ENCODE results near the gene ULK4. TPM values are rescaled to one million over a fixed set of nuclear protein-coding genes. Genes with fewer than 3 reads are reported as not detected.
"Not testable (repeated sequence)": the region's sequence is repeated elsewhere in the genome, so short reads cannot be mapped to it uniquely, and the experiment has no call there.

Gene ULK4
- total RNA-seq, 1 experiment from 2014 or later: 6.6 TPM

DNA sequence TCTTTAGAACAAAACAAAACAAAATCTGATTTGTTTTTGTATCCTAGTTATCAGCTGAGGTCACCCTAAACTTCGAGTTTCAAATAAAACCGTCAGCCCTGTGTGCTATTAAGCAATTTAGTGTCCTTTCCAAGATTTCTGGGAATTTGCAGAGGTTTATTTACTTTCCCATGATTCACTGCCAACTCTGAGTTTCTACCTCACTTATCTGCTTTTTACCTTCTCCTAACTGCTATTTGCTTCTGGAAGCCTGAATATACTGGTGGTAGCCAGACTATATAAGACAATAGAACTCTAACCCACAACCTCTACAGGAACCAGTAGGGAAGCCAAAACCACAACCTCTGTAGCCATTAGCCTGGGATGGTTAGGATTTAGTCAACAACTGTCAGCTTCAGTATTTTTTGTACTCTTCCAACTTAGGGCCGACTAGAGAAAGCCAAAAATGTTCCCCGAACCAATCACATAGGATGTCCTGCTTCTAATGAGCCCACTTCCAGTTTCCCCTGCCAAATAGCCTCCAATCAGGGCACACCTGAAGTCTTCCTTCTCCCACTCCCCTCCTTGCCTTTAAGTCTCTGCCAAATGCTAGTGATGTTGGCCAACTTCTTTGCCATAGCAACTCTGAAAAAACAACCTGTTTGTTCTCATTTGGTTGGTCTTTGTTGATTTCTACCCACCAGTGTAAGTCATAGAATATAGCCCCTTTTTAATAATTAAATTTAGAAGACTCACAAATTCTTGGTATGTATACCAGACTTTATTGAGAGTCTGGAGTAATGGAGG, 273.1 kb downstream of the ULK4 start:
- Histone ChIP-seq H3K27me3 (ENCODE audit: control insufficient read depth, insufficient read depth, low read length) (no peaks in the 10 kb centered on the region), H3K4me3 (ENCODE audit: insufficient read depth, low read depth, low read length) (no peak overlapping the region), H3K36me3 (replicated peaks; ENCODE audit: control insufficient read depth, insufficient read depth, low read length) (no peaks in the 10 kb centered on the region)
- no peak for DNase-seq

DNA sequence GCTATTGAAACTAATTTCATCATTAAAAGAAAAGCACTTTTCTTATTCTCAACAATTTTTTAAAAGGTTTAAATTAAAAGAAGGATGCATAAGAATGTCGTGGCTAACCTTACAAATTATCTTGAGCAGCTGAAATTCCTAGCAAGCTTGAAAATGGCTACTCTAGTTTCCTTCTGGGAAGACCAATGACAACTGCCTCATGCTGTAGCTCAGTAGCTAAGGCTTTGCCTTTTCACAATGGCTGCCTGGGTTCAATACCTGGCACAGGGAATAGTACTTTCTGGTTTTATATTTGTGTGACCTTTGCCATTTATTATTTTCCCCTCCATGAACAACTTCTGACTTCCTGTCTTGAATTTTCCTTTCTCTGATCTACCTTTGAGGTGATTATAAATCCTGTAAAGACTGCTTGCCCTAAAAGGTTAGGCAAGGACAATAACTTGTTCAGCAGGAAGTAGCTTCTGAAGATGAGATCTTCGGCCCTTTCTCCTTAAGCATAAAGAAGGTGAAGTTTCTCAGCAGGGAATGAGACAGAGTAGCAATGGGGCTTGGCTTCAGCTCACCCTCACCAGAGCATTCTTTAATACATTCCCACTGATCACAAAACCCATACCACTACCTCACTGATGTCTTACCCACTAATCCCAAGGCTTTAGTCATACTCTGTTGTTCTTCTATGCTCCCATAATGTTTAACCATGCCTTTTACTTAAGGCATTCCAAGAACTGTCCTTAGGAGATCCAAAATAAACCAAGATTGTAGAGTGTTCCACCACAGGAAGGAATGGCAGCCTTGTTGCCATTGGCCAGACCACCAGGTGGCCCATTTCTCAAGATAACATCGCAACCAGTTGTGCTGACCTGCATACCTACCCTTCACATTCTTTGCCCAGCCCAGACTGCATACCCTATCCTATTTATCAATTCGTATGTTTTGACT, 276.8 kb downstream of the ULK4 start:
- Histone ChIP-seq H3K36me3 (replicated peaks; ENCODE audit: control insufficient read depth, insufficient read depth, low read length) (no peaks in the 10 kb centered on the region), H3K4me3 (ENCODE audit: insufficient read depth, low read depth, low read length) (no peak overlapping the region), H3K27me3 (ENCODE audit: control insufficient read depth, insufficient read depth, low read length) (no peaks in the 10 kb centered on the region)
- no peak for DNase-seq

DNA sequence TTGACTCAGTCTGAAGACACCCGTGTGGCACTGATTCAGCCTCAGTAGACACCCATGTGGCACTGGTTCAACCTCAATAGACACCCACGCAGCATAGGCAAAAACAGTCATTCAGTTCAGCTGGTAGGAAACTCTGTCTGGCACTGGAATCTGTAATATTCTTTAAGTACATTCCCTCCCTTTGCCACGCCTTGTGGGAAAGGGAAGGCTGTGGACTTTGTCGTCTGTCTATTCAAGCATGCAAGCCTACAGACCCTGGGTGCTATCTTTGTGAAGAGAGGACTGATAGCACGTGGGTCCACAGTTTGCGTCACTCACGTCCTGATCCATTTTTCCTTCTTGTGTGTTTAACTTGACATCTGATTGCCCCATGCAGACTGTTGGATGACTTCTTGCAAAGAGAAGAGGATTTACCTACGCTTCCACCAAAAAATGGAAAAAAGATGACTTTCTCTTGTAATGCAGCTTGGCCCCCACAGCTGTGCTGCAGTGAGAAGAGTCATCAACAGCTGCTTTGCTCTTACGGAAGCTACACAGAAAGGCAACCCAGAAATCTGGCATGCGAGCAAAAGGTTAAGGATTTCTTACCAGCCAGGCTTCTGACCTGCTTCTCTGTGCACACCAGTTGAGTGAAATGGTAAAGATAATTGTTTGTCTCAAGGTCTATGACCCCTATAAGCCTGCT, 278.1 kb downstream of the ULK4 start:
- Histone ChIP-seq H3K27me3 (ENCODE audit: control insufficient read depth, insufficient read depth, low read length) (no peaks in the 10 kb centered on the region), H3K36me3 (replicated peaks; ENCODE audit: control insufficient read depth, insufficient read depth, low read length) (no peaks in the 10 kb centered on the region), H3K4me3 (ENCODE audit: insufficient read depth, low read depth, low read length) (no peak overlapping the region)
- DNase-seq: no peak

DNA sequence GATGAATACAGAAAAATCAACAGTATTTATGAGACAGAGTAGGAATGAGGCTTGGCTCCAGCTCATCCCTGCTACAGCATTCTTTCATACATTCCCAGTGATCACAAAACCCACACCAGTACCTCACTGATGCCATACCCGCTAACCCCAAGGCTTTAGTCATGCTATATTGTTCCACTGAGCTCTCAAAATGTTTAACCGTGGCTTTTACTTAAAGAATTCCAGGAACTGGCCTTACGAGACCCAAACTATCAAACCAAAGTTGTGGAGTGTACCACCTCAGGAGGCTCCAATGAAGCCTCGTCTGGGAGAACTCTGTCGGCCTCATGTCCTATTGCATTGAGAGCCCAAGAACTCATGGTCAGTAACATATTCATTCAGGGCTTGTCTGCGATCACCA, 278.9 kb downstream of the ULK4 start:
- Histone ChIP-seq H3K36me3 (replicated peaks; ENCODE audit: control insufficient read depth, insufficient read depth, low read length) (no peaks in the 10 kb centered on the region), H3K4me3 (ENCODE audit: insufficient read depth, low read depth, low read length) (no peak overlapping the region), H3K27me3 (ENCODE audit: control insufficient read depth, insufficient read depth, low read length) (no peaks in the 10 kb centered on the region)
- no peak for DNase-seq

DNA sequence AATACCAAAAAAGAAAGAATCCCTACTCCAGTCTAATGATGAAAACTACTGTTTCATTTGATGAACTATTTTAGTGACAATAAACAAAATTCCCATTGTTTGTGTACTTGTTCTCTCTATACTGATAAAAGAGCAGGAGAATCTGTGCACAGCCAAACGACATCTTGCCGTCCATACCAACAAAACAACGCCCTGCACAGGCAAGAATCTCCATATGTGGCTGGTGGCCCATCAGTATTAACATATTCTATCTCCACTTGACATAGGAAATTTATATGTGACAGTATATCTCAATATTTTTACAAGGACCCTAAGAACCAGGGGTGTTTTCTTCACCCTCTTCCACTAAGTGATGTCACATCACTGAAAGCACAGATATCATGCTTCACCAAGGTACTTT, 279.5 kb downstream of the ULK4 start:
- no peak overlapping the region for H3K4me3 ChIP-seq (ENCODE audit: insufficient read depth, low read depth, low read length)
- no peaks in the 10 kb centered on the region for H3K27me3 ChIP-seq (ENCODE audit: control insufficient read depth, insufficient read depth, low read length)
- DNase-seq: no peak
- no peaks in the 10 kb centered on the region for H3K36me3 ChIP-seq (replicated peaks; ENCODE audit: control insufficient read depth, insufficient read depth, low read length)

DNA sequence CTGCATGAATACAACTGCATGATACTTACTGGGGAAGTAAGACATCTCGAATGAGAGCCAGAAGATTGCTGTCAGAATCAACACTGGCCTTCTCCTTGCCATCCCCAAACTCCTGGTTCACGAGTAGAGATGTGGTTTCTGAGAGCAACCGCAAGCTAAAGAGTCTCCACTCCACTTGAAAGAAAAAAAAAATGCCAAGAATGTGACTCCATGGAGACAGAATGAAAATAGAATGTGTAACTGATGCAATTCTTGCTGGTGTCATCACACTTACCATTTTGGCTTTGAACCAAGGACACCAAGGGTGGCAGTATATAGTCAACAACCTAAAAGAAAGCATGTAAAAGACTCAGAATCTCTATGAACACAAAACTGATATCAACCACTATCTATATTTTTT, 280.4 kb downstream of the ULK4 start:
- no peak for DNase-seq
- Histone ChIP-seq H3K36me3 (replicated peaks; ENCODE audit: control insufficient read depth, insufficient read depth, low read length) (no peaks in the 10 kb centered on the region), H3K27me3 (ENCODE audit: control insufficient read depth, insufficient read depth, low read length) (no peaks in the 10 kb centered on the region), H3K4me3 (ENCODE audit: insufficient read depth, low read depth, low read length) (no peak overlapping the region)

DNA sequence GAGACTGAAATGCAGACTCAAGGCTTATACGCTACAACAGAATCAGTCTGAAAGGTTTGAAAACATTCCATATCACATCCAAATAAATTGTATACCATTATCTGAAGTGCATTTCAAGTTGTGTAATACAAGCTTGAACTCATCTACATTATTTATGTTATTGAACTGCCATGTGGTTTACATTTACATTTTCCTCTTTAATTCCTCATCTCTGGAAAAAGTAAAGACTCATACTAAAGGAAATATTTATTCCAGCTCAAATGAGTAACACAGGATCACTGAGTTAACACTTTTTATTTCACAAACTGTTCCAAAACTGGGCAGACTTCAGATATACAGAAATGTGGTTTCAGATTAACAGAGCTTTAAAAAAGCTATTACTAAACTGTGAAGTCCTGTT, 282.5 kb downstream of the ULK4 start:
- H3K4me3 ChIP-seq (ENCODE audit: insufficient read depth, low read depth, low read length): no peak overlapping the region
- DNase-seq: no peak
- H3K36me3 ChIP-seq (replicated peaks; ENCODE audit: control insufficient read depth, insufficient read depth, low read length): no peaks in the 10 kb centered on the region
- no peaks in the 10 kb centered on the region for H3K27me3 ChIP-seq (ENCODE audit: control insufficient read depth, insufficient read depth, low read length)

DNA sequence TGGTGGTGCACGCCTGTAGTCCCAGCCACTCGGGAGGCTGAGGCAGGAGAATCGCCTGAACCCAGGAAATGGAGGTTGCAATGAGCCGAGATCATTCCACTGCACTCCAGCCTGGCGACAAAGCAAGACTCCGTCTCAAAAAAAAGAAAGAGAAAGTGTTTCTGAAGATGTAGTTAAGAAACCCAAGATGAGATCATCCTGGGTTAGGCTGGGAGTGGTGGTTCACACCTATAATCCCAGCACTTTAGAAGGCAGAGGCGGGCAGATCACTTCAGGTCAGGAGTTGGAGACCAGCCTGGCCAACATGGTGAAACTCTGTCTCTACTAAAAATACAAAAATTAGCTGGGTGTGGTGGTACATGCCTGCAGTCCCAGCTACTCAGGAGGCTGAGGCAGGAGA, 286.8 kb downstream of the ULK4 start:
- DNase-seq; H3K36me3 ChIP-seq (replicated peaks; ENCODE audit: control insufficient read depth, insufficient read depth, low read length); H3K4me3 ChIP-seq (ENCODE audit: insufficient read depth, low read depth, low read length); H3K27me3 ChIP-seq (ENCODE audit: control insufficient read depth, insufficient read depth, low read length): not testable (repeated sequence)

DNA sequence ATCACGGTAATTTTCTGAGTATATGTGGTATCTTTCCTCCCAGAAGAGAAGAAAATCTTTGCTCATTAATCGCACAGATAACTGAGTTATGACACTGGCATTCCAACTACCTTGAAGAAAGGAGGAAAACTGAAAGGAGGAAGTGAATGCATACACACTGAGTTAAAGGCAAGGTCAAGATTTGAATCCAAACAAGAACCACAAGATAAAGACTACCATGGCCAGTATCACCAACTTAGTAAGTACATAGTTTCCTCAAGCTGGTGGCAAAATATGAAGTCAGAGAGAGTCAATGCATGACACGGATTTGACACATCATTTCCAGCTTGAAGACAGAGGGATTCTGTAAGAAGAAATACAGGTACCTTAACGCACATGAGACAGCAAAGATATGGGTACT, 287.5 kb downstream of the ULK4 start:
- no peak for DNase-seq

DNA sequence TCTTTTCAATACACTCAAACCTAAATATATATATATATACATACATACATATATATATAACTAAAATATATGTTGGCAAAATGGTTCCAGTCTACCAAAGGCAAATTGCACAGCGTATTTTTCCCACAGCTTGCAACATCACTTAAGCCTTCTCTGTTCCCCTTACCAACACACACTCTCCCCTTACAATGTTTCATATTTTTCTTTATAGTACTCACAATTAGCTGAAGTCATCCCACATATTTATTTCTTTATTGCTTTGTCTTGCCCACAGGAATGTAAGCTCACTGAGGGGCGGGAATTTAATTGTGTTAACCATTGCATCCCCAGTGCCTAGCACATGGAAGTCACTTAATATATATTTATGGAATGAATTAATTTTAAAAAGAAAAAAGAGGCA, 288.3 kb downstream of the ULK4 start:
- H3K4me3 ChIP-seq (ENCODE audit: insufficient read depth, low read depth, low read length): no peak overlapping the region
- DNase-seq: no peak
- no peaks in the 10 kb centered on the region for H3K27me3 ChIP-seq (ENCODE audit: control insufficient read depth, insufficient read depth, low read length)
- no peaks in the 10 kb centered on the region for H3K36me3 ChIP-seq (replicated peaks; ENCODE audit: control insufficient read depth, insufficient read depth, low read length)

More for the DNA sequence above, 287.5 kb downstream of the ULK4 start:
- no peaks in the 10 kb centered on the region for H3K27me3 ChIP-seq (ENCODE audit: control insufficient read depth, insufficient read depth, low read length)
- H3K36me3 ChIP-seq (replicated peaks; ENCODE audit: control insufficient read depth, insufficient read depth, low read length): no peaks in the 10 kb centered on the region
- H3K4me3 ChIP-seq (ENCODE audit: insufficient read depth, low read depth, low read length): no peak overlapping the region

DNA sequence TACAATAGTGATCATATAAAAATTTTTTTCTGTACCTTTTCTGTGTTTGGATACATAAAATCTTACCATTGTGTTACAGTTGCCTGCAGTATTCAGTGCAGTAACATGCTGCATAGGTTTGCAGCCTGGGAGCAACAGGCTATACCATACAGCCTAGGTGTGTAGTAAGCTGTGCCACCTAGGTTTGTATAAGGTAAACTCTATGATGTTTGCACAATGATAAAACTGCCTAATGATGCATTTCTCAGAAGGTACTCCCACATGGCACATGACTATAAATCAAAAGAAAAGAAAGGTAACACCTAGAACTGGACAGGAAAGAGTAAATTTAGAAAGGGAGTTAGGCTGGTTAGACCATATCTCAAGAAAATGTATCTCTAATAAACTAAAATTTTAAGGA, 293.5 kb downstream of the ULK4 start:
- Histone ChIP-seq H3K27me3 (ENCODE audit: control insufficient read depth, insufficient read depth, low read length) (no peaks in the 10 kb centered on the region), H3K36me3 (replicated peaks; ENCODE audit: control insufficient read depth, insufficient read depth, low read length) (no peaks in the 10 kb centered on the region), H3K4me3 (ENCODE audit: insufficient read depth, low read depth, low read length) (no peak overlapping the region)
- DNase-seq: no peak

DNA sequence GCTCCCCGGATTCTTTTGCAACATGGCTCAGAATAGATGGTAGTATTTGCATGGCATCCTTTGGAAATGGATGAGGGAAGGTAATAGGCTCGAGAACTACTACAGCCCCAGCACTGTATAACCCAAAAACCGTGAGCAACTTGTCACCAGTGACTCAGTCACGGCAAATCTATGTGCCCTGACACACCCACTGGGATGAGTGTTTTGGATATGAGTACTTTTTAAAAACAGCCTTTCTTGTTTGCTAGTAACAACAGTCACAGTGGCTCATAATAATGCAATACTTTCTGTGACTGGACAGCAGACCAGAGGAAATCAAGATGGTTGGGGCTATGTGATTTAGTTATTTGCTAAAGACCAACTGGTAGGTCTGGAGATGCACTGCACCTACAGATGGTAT, 299.6 kb downstream of the ULK4 start:
- H3K36me3 ChIP-seq (replicated peaks; ENCODE audit: control insufficient read depth, insufficient read depth, low read length): no peaks in the 10 kb centered on the region
- DNase-seq: no peak
- H3K4me3 ChIP-seq (ENCODE audit: insufficient read depth, low read depth, low read length): no peak overlapping the region
- H3K27me3 ChIP-seq (ENCODE audit: control insufficient read depth, insufficient read depth, low read length): no peaks in the 10 kb centered on the region

DNA sequence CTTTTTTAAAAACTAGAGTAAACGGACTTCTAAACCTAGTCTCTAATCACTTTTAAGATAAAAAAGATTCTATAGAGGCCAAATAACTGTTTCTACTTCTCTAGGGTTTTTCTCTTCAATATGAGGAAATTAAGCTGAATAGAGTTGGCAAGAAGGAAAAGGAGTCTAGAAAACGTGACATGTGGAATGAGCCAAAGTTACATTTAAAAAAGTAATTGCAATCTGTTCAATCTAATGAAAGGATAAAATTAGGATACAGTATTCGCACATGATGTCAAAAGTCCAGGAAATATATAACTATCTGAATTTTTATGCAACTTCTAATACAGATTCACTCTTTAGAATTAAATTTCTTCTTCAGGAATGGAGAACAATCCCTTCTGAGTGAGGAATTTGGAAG, 300.1 kb downstream of the ULK4 start:
- Histone ChIP-seq H3K27me3 (ENCODE audit: control insufficient read depth, insufficient read depth, low read length) (no peaks in the 10 kb centered on the region), H3K4me3 (ENCODE audit: insufficient read depth, low read depth, low read length) (no peak overlapping the region), H3K36me3 (replicated peaks; ENCODE audit: control insufficient read depth, insufficient read depth, low read length) (no peaks in the 10 kb centered on the region)
- no peak for DNase-seq

DNA sequence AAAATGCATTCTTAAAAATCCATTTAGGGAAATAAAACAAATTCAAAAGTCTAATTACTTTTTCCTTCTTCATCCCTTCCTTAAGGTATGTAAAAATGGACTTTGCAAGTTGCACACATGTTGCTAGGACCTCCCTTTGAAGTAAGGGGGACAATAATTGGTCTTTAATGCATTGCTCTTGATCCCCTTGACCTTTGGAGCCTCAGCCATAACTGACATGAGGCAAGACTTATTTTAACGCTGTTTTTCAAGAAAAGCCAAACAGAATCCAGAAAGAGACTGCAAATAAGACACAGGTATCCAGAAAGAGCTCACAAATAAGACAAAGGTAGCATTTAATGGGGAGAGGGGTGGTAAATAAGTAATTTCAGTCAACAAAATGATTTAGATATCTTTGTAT, 301.4 kb downstream of the ULK4 start:
- H3K4me3 ChIP-seq (ENCODE audit: insufficient read depth, low read depth, low read length): no peak overlapping the region
- no peak for DNase-seq
- no peaks in the 10 kb centered on the region for H3K27me3 ChIP-seq (ENCODE audit: control insufficient read depth, insufficient read depth, low read length)
- H3K36me3 ChIP-seq (replicated peaks; ENCODE audit: control insufficient read depth, insufficient read depth, low read length): no peaks in the 10 kb centered on the region
